Stimulated activated naive B cell treated with anti-CD40 and anti-IgM and Interleukin-4, amounts not matched to agents 10 μg/mL and 1 μg/mL and 100 μg/mL, for 72 hours (primary cell): Measurements from ENCODE around the gene BCL3.
A peak's percentile ranks its signal among the peaks of the same experiment; 100 is the strongest.
"Not testable (repeated sequence)": the region's sequence is repeated elsewhere in the genome, so short reads cannot be mapped to it uniquely, and the experiment has no call there.

Experiments used
- ATAC-seq, 2 donors: fragments of 150-1000 bp; cut with Tn5 transposase; replicated peaks; 2 replicates each; pipeline ENCODE4 v1.10.0; 2021; ENCODE audit warnings: moderate library complexity in 1 of 2
- DNase-seq: peaks from one replicate; pipeline ENCODE4 v3.0.0; 2021
- H3K27ac Mint-ChIP-seq: one replicate; pipeline ENCODE4 v1.8.0; 2022; ENCODE audit warnings: mild to moderate bottlenecking, mixed read lengths
- H3K27me3 Mint-ChIP-seq, 2 donors: one replicate each; pipeline ENCODE4 v1.8.0; 2022; ENCODE audit warnings: mixed read lengths in 2 of 2
- H3K36me3 Mint-ChIP-seq, 2 donors: one replicate each; pipeline ENCODE4 v1.8.0; 2022; ENCODE audit warnings: mixed read lengths in 2 of 2, mild to moderate bottlenecking in 1 of 2
- H3K4me1 Mint-ChIP-seq, 2 donors: one replicate each; pipeline ENCODE4 v1.8.0; 2022; ENCODE audit warnings: mixed read lengths in 2 of 2, mild to moderate bottlenecking in 1 of 2
- H3K4me3 Mint-ChIP-seq, 2 donors: one replicate each; pipeline ENCODE4 v1.8.0; 2022; ENCODE audit warnings: mild to moderate bottlenecking in 2 of 2, mixed read lengths in 2 of 2, moderate library complexity in 1 of 2
- H3K9me3 Mint-ChIP-seq, 2 donors: one replicate each; pipeline ENCODE4 v1.8.0; 2022; ENCODE audit warnings: mixed read lengths in 2 of 2, mild to moderate bottlenecking in 1 of 2

BCL3 gene

DNA sequence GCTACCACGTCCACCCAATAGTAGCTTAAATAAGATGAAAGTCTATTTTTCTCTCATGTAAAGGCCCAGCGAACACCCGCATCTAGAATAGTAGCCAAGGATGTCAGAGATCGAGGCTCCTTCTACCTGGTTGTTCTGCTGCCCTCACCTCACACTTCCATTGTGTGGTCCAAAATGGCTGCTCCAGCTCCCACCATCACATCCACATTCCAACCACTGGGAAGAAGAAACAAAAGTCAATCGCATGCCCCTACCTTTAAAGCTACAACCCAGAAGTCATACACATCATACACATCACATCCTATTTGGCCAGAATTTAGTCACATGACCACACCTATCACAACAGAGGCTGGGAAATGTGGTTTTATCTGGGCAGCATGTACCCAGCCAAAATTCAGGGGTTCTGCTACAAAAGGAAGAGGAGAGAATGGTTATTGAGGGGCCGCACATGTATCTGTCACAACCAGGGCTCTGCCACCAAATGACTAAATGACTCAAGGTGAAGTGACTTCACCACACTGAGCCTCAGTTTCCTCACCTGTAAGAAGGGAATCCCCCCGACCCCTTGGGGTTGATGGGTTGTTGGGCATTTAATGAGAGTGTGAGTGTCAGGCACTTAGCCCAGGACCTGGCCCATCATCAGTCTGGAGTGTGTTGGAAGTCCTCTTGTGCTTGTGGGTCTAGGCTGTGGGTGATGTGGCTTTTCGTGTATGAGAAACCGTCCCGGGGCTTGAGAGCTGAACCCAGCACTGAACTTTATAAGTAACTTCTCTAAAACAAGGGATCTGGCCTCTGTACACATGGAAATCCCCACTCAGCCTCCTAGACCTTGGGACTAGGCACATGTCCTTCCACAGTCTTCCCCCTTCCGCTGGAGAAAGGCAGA lies 19.0 kb downstream of the BCL3 start:
- Mint-ChIP-seq H3K27ac (peak overlapping the region; percentile 14), H3K27me3 (no peaks in the 10 kb centered on the region), H3K4me3 (no peak overlapping the region), H3K9me3 (peaks cover 1 to 4% of the 10 kb centered on the region in 2 donors), H3K36me3 (no peaks in the 10 kb centered on the region), H3K4me1 (peaks cover 24 to 39% of the 10 kb centered on the region in 2 donors)
- DNase-seq: no peak
- peak in 1 of 2 donors; percentile 17 for ATAC-seq

DNA sequence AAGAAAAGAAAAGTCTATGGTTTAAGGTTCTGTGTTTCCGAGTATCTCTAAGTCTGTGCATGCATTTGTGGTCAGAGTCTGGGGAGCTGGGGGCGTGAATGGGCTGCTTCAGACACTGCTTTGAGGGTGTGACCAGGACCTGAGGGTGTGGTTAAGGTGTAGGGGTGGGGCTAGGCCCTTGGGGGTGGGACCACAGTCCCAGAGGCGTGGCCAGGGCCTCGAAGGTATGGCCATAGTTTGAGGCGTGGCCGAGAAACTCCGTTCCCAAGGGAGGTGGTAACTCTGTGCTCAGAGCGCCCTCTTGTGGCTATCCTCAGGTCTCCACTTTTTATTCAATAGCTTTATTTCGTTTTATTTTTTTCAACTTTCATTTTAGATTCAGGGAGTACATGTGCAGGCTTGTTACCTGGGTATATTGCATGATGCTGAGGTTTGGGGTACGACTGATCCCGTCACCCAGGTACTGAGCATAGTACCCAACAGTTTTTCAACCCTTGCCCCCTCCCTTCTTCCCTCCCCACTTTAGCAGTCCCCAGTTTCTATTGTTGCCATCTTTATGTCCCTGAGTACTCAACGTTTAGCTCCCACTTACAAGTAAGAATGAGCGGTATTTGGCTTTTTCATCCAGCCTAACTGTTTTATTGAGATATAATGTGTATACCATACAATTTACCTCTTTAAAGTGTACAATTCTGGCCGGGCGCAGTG lies 22.2 kb downstream of the BCL3 start:
- Mint-ChIP-seq H3K27ac (peak overlapping the region; percentile 59), H3K4me1 (peaks cover 20 to 34% of the 10 kb centered on the region in 2 donors), H3K27me3 (no peaks in the 10 kb centered on the region), H3K4me3 (peak overlapping the region; percentile 18 to 66), H3K36me3 (no peaks in the 10 kb centered on the region), H3K9me3 (peaks cover 1 to 4% of the 10 kb centered on the region in 2 donors)
- ATAC-seq: peak; percentile 98 to 99
- peak; percentile 94 for DNase-seq

DNA sequence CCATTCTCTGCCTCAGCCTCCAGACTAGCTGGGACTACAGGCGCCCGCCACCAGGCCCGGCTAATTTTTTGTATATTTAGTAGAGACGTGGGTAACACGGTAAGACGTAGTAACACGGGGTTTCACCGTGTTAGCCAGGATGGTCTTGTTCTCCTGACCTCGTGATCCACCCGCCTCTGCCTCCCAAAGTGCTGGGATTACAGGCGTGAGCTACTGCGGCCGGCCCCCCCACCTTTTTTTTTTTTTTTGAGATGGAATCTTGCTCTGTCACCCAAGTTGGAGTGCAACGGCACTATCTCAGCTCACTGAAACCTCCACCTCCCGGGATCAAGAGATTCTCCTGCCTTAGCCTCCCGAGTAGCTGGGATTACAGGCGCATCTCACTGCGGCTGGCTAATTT lies 23.6 kb downstream of the BCL3 start:
- H3K4me1 Mint-ChIP-seq: peaks cover 20 to 34% of the 10 kb centered on the region in 2 donors
- not testable (repeated sequence) for H3K27ac Mint-ChIP-seq, H3K9me3 Mint-ChIP-seq

DNA sequence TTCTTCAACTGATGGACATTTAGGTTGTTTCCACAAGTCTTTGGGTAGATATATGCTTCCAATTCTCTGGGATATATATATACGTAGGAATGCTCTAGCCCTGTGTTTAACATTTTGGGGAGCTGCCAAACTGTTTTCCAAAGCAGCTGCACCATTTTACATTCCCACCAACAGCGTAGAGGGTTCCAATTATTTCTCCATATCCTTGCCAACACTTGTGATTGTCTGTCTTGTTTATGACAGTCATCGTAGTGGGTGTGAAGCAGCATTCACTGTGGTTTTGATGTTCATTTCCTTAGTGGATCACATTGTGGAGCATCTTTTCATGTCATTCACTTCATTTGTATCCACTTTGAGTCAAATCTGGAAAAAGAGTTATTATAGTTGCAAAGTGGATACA lies 24.5 kb downstream of the BCL3 start:
- Mint-ChIP-seq H3K4me1 (peaks cover 13 to 25% of the 10 kb centered on the region in 2 donors), H3K27ac (no peak overlapping the region), H3K9me3 (peaks cover 0 to 1% of the 10 kb centered on the region in 2 donors), H3K4me3 (no peak overlapping the region), H3K36me3 (no peaks in the 10 kb centered on the region), H3K27me3 (peaks cover 0 to 5% of the 10 kb centered on the region in 2 donors)
- DNase-seq (no peak), ATAC-seq (no peak)

More for the DNA sequence above, 23.6 kb downstream of the BCL3 start:
- not testable (repeated sequence) for ATAC-seq, DNase-seq, H3K36me3 Mint-ChIP-seq, H3K27me3 Mint-ChIP-seq, H3K4me3 Mint-ChIP-seq

DNA sequence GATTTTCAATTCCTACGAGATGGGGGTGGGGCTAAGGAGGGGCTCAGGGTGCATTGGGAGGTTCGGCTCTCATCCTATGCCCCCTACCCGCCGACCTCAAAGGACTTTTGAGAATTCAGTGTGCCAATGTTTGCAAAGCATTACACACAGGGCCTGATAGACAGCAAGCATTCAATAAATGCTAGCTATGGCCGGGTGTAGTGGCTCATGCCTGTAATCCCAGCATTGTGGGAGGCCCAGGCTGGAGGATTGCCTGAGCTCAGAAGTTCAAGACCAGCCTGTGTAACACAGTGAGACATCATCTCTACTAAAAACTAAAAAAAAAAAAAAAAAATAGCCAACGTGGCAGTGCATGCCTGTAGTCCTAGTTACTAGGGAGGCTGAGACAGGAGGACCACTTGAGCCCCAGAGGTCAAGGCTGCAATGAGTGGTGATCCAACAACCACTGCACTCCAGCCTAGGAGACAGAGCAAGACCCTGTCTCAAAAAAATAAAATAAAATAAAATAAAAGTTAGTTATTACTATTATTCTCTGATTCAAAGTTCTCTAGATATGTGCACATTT lies 27.2 kb downstream of the BCL3 start:
- Mint-ChIP-seq H3K9me3 (no peaks in the 10 kb centered on the region), H3K27me3 (peaks cover 4 to 13% of the 10 kb centered on the region in 2 donors), H3K36me3 (no peaks in the 10 kb centered on the region), H3K27ac (no peak overlapping the region), H3K4me1 (peaks cover 3% of the 10 kb centered on the region in 2 donors), H3K4me3 (no peak overlapping the region)
- ATAC-seq (no peak), DNase-seq (no peak)

DNA sequence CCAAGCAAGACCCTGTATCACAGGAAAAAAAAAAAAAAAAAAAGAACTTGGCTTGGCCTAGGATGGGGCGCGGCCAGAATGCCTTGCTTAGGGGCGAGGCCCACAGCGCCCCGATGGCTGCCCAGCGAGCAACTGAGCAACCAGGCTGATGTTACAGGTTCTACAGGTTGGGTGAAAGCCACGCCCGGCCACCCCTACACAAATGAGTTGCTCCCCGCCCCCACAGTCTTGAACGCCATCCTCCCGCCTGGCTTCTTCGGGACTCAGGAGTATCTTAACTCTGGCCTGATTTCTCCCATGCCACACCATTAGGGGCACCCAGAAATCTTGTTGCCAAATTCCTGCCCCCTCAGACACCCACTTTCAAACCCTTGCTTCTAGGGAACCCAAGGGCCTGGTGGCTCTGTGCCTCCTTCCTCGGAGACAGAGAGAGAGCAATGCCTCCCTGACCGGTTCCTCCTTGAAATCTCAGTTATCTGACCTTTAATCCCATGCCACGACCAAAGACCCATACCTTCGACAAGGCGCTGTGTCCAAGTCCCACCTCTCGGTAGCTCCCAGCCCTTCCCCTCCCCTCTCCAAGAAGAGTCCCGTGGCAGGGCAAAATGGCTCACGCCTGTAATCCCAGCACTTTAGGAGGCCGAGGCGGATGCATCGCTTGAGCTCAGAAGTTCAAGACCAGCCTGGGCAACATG lies 28.0 kb downstream of the BCL3 start:
- Mint-ChIP-seq H3K4me3 (no peak overlapping the region), H3K36me3 (no peaks in the 10 kb centered on the region), H3K27ac (peak overlapping the region; percentile 22), H3K9me3 (no peaks in the 10 kb centered on the region), H3K27me3 (peaks cover 4 to 13% of the 10 kb centered on the region in 2 donors), H3K4me1 (no peaks in the 10 kb centered on the region)
- ATAC-seq: no peak
- no peak for DNase-seq

DNA sequence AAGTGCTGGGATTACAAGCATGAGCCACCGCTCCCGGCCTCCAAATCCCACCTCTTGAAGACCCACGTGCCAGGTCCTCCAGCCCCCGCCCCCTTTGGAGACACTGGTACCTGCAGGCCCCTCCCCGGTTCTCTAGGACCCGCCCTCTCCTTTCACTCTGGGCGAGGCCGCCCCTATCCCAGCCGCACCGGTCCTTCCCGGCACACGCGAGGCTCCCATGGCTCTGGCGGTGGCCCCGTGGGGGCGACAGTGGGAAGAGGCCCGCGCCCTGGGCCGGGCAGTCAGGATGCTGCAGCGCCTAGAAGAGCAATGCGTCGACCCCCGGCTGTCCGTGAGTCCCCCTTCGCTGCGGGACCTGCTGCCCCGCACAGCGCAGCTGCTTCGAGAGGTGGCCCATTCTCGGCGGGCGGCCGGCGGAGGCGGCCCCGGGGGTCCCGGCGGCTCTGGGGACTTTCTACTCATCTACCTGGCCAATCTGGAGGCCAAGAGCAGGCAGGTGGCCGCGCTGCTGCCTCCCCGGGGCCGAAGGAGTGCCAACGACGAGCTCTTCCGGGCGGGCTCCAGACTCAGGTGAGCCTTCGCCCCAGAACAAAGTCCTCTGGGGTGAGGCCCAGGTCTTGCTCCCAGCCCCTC lies 29.3 kb downstream of the BCL3 start, which contains the start of gene CBLC:
CBLC (plus strand) TSS at position 176 of the 633 bp plus-strand sequence; CDS start at position 218, 42 bp downstream.
- Mint-ChIP-seq H3K4me1 (no peaks in the 10 kb centered on the region), H3K27ac (no peak within 1 kb of the TSS), H3K27me3 (peaks cover 4 to 13% of the 10 kb centered on the region in 2 donors), H3K36me3 (no peaks in the 10 kb centered on the region), H3K4me3 (no peak within 1 kb of the TSS), H3K9me3 (no peaks in the 10 kb centered on the region)
- DNase-seq: no peak
- peak in 1 of 2 donors; percentile 22 for ATAC-seq

DNA sequence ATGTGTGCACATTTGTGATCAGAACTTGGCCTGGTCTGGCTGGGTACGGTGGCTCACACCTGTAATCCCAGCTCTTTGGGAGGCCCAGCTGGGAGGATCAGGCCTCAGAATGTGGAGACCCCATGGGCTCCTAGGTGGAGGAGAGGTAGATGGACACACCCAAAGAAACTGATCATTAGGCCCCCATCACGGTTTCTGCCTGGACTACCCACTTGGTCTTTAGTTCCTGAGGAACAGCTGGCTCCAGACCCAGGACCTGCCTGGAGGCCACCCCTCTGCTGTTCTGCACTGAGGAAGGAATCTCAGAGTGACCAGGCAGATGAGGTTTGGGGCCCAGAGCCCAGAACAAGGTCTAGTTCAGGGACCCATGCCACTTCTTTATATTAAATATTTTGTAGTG lies 30.6 kb downstream of the BCL3 start:
- no peaks in the 10 kb centered on the region for H3K9me3 Mint-ChIP-seq
- no peak overlapping the region for H3K4me3 Mint-ChIP-seq
- H3K36me3 Mint-ChIP-seq: no peaks in the 10 kb centered on the region
- peaks cover 4 to 13% of the 10 kb centered on the region in 2 donors for H3K27me3 Mint-ChIP-seq
- no peak overlapping the region for H3K27ac Mint-ChIP-seq
- peaks cover under 1 to 2% of the 10 kb centered on the region in 2 donors for H3K4me1 Mint-ChIP-seq
- ATAC-seq (no peak), DNase-seq (no peak)

DNA sequence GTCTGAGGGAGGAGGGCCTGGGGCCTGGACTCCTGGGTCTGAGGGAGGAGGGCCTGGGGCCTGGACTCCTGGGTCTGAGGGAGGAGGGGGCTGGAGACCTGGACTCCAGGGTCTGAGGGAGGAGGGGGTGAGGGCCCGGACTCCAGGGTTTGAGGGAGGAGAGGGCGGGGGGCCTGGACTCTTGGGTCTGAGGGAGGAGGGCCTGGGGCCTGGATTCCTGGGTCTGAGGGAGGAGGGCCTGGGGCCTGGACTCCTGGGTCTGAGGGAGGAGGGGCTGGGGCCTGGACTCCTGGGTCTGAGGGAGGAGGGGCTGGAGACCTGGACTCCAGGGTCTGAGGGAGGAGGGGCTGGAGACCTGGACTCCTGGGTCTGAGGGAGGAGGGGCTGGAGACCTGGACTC lies 33.2 kb downstream of the BCL3 start:
- not testable (repeated sequence) for H3K4me3 Mint-ChIP-seq, H3K4me1 Mint-ChIP-seq, H3K9me3 Mint-ChIP-seq, H3K27ac Mint-ChIP-seq, DNase-seq, H3K36me3 Mint-ChIP-seq, ATAC-seq
- H3K27me3 Mint-ChIP-seq: peaks cover 4 to 13% of the 10 kb centered on the region in 2 donors

DNA sequence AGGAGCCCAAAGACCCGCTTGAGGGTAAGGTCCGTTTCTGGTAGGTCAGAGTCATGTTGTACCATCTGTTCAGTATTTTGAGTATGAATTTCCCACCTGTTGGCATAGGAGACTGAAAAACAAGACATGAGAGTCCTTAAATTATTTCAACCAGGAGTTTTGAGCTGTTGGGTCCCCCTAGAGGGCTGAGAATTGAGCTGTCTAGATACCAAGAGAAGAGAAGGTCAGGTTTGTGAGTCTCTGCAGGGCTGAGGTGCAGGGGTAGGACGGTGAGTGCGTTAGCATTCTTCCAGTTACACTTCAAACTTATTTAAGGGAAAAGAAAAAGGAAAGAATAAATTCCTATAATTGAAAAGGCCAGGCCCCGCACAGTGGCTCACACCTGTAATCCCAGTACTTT lies 34.2 kb downstream of the BCL3 start:
- no peak for ATAC-seq
- H3K27me3 Mint-ChIP-seq: peaks cover 4 to 11% of the 10 kb centered on the region in 2 donors
- H3K36me3 Mint-ChIP-seq: no peaks in the 10 kb centered on the region
- DNase-seq: no peak
- peaks cover 7 to 10% of the 10 kb centered on the region in 2 donors for H3K4me1 Mint-ChIP-seq
- H3K4me3 Mint-ChIP-seq: no peak overlapping the region
- H3K9me3 Mint-ChIP-seq: no peaks in the 10 kb centered on the region
- no peak overlapping the region for H3K27ac Mint-ChIP-seq

DNA sequence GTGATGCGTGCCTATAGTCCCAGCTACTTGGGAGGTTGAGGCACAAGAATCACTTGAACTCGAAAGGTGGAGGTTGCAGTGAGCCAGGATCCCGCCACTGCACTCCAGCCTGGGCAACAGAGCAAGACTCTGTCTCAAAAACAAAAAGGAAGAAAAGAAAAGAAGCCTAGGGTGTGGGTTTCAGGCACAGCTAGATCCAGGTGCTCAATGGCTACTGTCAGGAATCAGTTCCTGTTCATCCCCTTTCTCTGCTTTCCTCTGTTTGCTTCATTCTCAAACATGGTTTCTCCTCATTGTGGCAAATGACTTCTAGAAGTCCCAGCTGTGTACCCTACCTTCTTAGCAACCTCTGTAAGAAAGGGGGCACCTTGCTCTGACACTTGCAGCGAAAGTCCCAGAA lies 35.0 kb downstream of the BCL3 start:
- Mint-ChIP-seq H3K4me3 (no peak overlapping the region), H3K27ac (no peak overlapping the region), H3K9me3 (no peaks in the 10 kb centered on the region), H3K4me1 (peaks cover 7 to 10% of the 10 kb centered on the region in 2 donors), H3K36me3 (no peaks in the 10 kb centered on the region), H3K27me3 (peaks cover 4 to 7% of the 10 kb centered on the region in 2 donors)
- ATAC-seq: no peak
- DNase-seq: no peak

DNA sequence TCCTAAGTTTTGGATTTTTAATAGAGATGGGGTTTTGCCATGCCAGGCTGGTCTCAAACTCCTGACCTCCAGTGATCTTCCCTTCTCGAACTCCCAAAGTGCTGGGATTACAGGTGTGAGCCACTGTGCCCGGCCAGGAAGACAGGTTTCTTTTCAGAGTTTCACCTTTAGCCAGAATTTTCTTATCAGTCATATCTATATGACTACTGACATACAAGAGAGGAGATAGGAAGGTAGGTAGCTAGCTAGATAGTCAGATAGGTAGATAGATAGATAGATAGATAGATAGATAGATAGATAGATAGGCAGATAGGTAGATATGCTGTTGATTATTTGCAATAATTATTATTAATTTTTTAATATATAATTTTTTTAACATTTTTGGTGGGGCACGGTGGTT lies 36.8 kb downstream of the BCL3 start:
- H3K27me3 Mint-ChIP-seq: no peaks in the 10 kb centered on the region
- ATAC-seq (no peak), DNase-seq (no peak)
- H3K27ac Mint-ChIP-seq: no peak overlapping the region
- H3K4me3 Mint-ChIP-seq: no peak overlapping the region
- no peaks in the 10 kb centered on the region for H3K36me3 Mint-ChIP-seq
- no peaks in the 10 kb centered on the region for H3K9me3 Mint-ChIP-seq
- peaks cover 7 to 10% of the 10 kb centered on the region in 2 donors for H3K4me1 Mint-ChIP-seq

DNA sequence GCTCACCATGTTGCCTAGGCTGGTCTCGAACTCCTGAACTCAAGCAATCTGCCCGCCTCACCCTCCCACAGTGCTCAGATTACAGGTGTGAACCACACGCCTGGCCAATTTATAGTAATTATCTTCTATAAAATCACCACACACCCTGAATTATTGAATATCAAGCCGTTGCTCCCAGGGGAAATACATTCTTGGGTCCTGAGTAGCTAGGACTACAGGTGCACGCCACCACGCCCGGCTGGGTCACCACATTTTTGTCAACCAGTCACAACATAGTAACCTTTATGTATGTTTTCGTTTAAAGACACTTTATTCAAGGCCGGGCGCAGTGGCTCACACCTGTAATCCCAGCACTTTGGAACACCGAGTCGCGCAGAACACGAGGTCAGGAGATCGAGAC lies 37.5 kb downstream of the BCL3 start:
- H3K4me1 Mint-ChIP-seq: peaks cover 7 to 10% of the 10 kb centered on the region in 2 donors
- DNase-seq (no peak), ATAC-seq (no peak)
- no peaks in the 10 kb centered on the region for H3K9me3 Mint-ChIP-seq
- H3K36me3 Mint-ChIP-seq: no peaks in the 10 kb centered on the region
- no peaks in the 10 kb centered on the region for H3K27me3 Mint-ChIP-seq
- H3K27ac Mint-ChIP-seq: no peak overlapping the region
- H3K4me3 Mint-ChIP-seq: no peak overlapping the region
